GM12878 (cell line): ENCODE results near the gene MLST8. TPM values are rescaled to one million over a fixed set of nuclear protein-coding genes. Genes with fewer than 3 reads are reported as not detected.
"Not testable (repeated sequence)": the region's sequence is repeated elsewhere in the genome, so short reads cannot be mapped to it uniquely, and the experiment has no call there.

Experiments
- ATAC-seq: fragments of 200-7000 bp; cut with Tn5 transposase; 3 replicates; pipeline ENCODE4 v1.9.1; 2020; ENCODE audit warnings: mild to moderate bottlenecking, moderate library complexity
- BruUV-seq: library from RNA; stranded (reverse); fragments of 400-500 nt; replicated peaks from 2 replicates; lab custom pipeline; 2021; lab: Mats Ljungman, UMichigan
- CTCF ChIA-PET: fragments of 300-600 bp; sonication (Branson Sonifier 250); formaldehyde crosslinking; extraction: SDS; loops from one replicate; lab custom pipeline; 2021; ENCODE audit warnings: inconsistent platforms; lab: Yijun Ruan, JAX
- POLR2A ChIA-PET: fragments of 350-600 bp; formaldehyde crosslinking; extraction: SDS; loops from one replicate; lab custom pipeline; 2021; ENCODE audit warnings: inconsistent platforms; lab: Charles Lee
- RAD21 ChIA-PET: fragments of 300-600 bp; sonication (Branson Sonifier 250); formaldehyde crosslinking; loops from one replicate; lab custom pipeline; 2023; ENCODE audit warnings: antibody characterized with exemption; ENCODE audit not compliant: unreplicated experiment; lab: Charles Lee
- SMC1A ChIA-PET: fragments of 300-600 bp; sonication (Branson Sonifier 250); formaldehyde crosslinking; loops from one replicate; lab custom pipeline; 2023; ENCODE audit not compliant: unreplicated experiment, uncharacterized antibody; lab: Charles Lee
- DNase-seq: peaks from one replicate; pipeline ENCODE4 v3.0.0-alpha.2; 2011; ENCODE audit warnings: low read depth, low spot score
- FAIRE-seq: peaks from 3 replicates; lab custom pipeline; 2011; peaks lifted over from hg19 to GRCh38; lab: Jason Lieb, UNC
- H2AFZ ChIP-seq: 2 replicates; pipeline ENCODE4 v1.6.0; 2011; ENCODE audit warnings: low read depth, low read length, control low read depth; ENCODE audit not compliant: control insufficient read depth
- H3K27ac ChIP-seq: 2 replicates; pipeline ENCODE4 v1.5.1; 2011; ENCODE audit warnings: control low read depth; ENCODE audit not compliant: control insufficient read depth, insufficient read depth
- H3K27me3 ChIP-seq, 2 experiments: replicated peaks in 1 of 2; 2 replicates each; pipeline versions ENCODE4 v1.6.0 to v1.6.1; 2011; ENCODE audit warnings: low read length in 1 of 2; ENCODE audit not compliant: control insufficient read depth in 2 of 2, insufficient read depth in 2 of 2
- H3K36me3 ChIP-seq, 2 experiments: 2 replicates each; pipeline ENCODE4 v1.5.1; 2011; ENCODE audit warnings: low read length in 1 of 2; ENCODE audit not compliant: control insufficient read depth in 2 of 2, insufficient read depth in 2 of 2
- H3K4me1 ChIP-seq: 2 replicates; pipeline ENCODE4 v1.6.1; 2011; ENCODE audit warnings: mild to moderate bottlenecking, low read length, moderate library complexity, mixed read lengths; ENCODE audit not compliant: control insufficient read depth, insufficient read depth
- H3K4me2 ChIP-seq: 2 replicates; pipeline ENCODE4 v1.6.0; 2011; ENCODE audit warnings: control low read depth; ENCODE audit not compliant: control insufficient read depth, insufficient read depth
- H3K4me3 ChIP-seq: fragments of 200-600 bp; sonication (generic); 2 replicates; pipeline ENCODE4 v1.5.1; 2016
- H3K79me2 ChIP-seq: 2 replicates; pipeline ENCODE4 v1.6.0; 2011; ENCODE audit warnings: low read length; ENCODE audit not compliant: control insufficient read depth, insufficient read depth
- H3K9ac ChIP-seq: 2 replicates; pipeline ENCODE4 v1.8.0; 2011; ENCODE audit warnings: low read length, control low read depth, mixed read lengths; ENCODE audit not compliant: control insufficient read depth, insufficient read depth
- H3K9me3 ChIP-seq: replicated peaks from 3 replicates; pipeline ENCODE4 v1.5.1; 2011; ENCODE audit warnings: mild to moderate bottlenecking, low read length; ENCODE audit not compliant: control insufficient read depth, insufficient read depth
- H4K20me1 ChIP-seq: 2 replicates; pipeline ENCODE4 v1.6.0; 2011; ENCODE audit not compliant: control insufficient read depth, insufficient read depth
- CHD2 ChIP-seq: IDR thresholded peaks from 2 replicates; pipeline ENCODE4 v1.6.1; 2011; ENCODE audit warnings: low read depth, low read length, improper control_type of control experiment, borderline replicate concordance
- DPF2 ChIP-seq: fragments of 450-650 bp; IDR thresholded peaks from 2 replicates; pipeline ENCODE4 v1.6.1; 2017; ENCODE audit warnings: mild to moderate bottlenecking
- HCFC1 ChIP-seq: fragments of 150-350 bp; IDR thresholded peaks from 2 replicates; pipeline ENCODE4 v1.6.1; 2014; ENCODE audit warnings: low read length
- MXI1 ChIP-seq: fragments of 150-350 bp; IDR thresholded peaks from 2 replicates; pipeline ENCODE4 v1.6.1; 2011; ENCODE audit warnings: low read depth, mild to moderate bottlenecking, inconsistent platforms, low read length, improper control_type of control experiment
- MYC ChIP-seq: IDR thresholded peaks from 2 replicates; pipeline ENCODE4 v1.6.1; 2011; ENCODE audit warnings: mild to moderate bottlenecking, low read length, moderate library complexity, inconsistent platforms; ENCODE audit not compliant: insufficient read depth, insufficient replicate concordance, insufficient read length, severe bottlenecking
- NFXL1 ChIP-seq: fragments of 450-650 bp; IDR thresholded peaks from 2 replicates; pipeline ENCODE4 v1.6.1; 2017; ENCODE audit warnings: antibody characterized with exemption, mild to moderate bottlenecking, borderline replicate concordance
- PML ChIP-seq: IDR thresholded peaks from 2 replicates; pipeline ENCODE4 v1.6.1; 2012; ENCODE audit warnings: low read length, inconsistent platforms
- SRF ChIP-seq, 2 experiments: IDR thresholded peaks; 2 replicates each; pipeline ENCODE4 v1.6.1; 2011; ENCODE audit warnings: low read depth in 2 of 2, low read length in 2 of 2, mild to moderate bottlenecking in 1 of 2, moderate library complexity in 1 of 2
- STAT1 ChIP-seq: fragments of 450-650 bp; conservative IDR thresholded peaks from 2 replicates; pipeline ENCODE4 v1.6.1; 2014; ENCODE audit warnings: antibody characterized with exemption, mild to moderate bottlenecking
- TBL1XR1 ChIP-seq: IDR thresholded peaks from 2 replicates; pipeline ENCODE4 v1.6.1; 2012; ENCODE audit warnings: low read depth, low read length, improper control_type of control experiment
- ZBTB33 ChIP-seq: fragments of 450-650 bp; IDR thresholded peaks from 2 replicates; pipeline ENCODE4 v1.6.1; 2017; ENCODE audit warnings: mild to moderate bottlenecking
- ZNF24 ChIP-seq: fragments of 450-650 bp; IDR thresholded peaks from 2 replicates; pipeline ENCODE4 v1.6.1; 2017; ENCODE audit warnings: antibody characterized with exemption, mild to moderate bottlenecking
- ZSCAN29 ChIP-seq: fragments of 450-650 bp; IDR thresholded peaks from 2 replicates; pipeline ENCODE4 v1.6.1; 2017; ENCODE audit warnings: mild to moderate bottlenecking, moderate library complexity
- ZZZ3 ChIP-seq: IDR thresholded peaks from 2 replicates; pipeline ENCODE4 v1.6.1; 2011; ENCODE audit warnings: low read depth; ENCODE audit not compliant: control insufficient read depth, insufficient read length
- WGBS: methylation state at CpG from one replicate; pipeline ENCODE4 v1.1.6; 2016; ENCODE audit warnings: low lambda C conversion rate; ENCODE audit not compliant: insufficient replicate concordance, insufficient coverage; ENCODE audit errors: missing lambda C conversion rate; 5-methylcytosine and 5-hydroxymethylcytosine counted together
- in situ Hi-C: fragments of 300-500 bp; cut with MboI; formaldehyde crosslinking; loops from 9 replicates; pipeline ENCODE4 v1.14.3; 2018; ENCODE audit warnings: mixed read lengths
- intact Hi-C: fragments of 100-400 bp; cut with micrococcal nuclease; formaldehyde crosslinking; loops from one replicate; pipeline ENCODE4 v1.14.2; 2022; ENCODE audit not compliant: unreplicated experiment
- polyA plus RNA-seq, 11 experiments: library from polyadenylated mRNA; depleted of rRNA in 4 of 11; unstranded in 6 of 11; stranded (reverse) in 5 of 11; fragments of >200 nt; fragmentation: Nextera tagmentation in 4 of 11; fragmentation: Illumina TruSeq in 1 of 11; extraction: Ambion mirVana in 4 of 11; extraction: Trizol in 1 of 11; gene quantifications; 1 replicate in 1 of 11; 2 replicates in 10 of 11; pipeline versions ENCODE4 v1.2.1 to v1.2.3, GENCODE V29; 2011 to 2016; ENCODE audit warnings: inconsistent platforms in 2 of 11, missing spikeins in 2 of 11, low read depth in 1 of 11
- total RNA-seq, 4 experiments: library from RNA; depleted of rRNA in 3 of 4; stranded (reverse); fragments of >200 nt in 3 of 4; fragmentation: Illumina TruSeq in 1 of 4; extraction: Trizol in 1 of 4; gene quantifications; 2 replicates each; pipeline versions ENCODE4 v1.2.1 to v1.2.3, GENCODE V29; 2013 to 2021

The MLST8 gene
- total and polyA plus RNA-seq, 10 of the 15 experiments (the other 5 are each of a cell fraction or from before 2014, with no cell fraction given) = 1.0 to 114 (median 64.2) TPM

GRCh38 chr16:2240331-2240730, 35.1 kb downstream of the MLST8 start:
- H2AFZ ChIP-seq, H4K20me1 ChIP-seq, H3K79me2 ChIP-seq, H3K27me3 ChIP-seq, H3K9ac ChIP-seq, BruUV-seq, in situ Hi-C loops, DNase-seq, CTCF ChIA-PET, H3K4me2 ChIP-seq, ATAC-seq, POLR2A ChIA-PET, RAD21 ChIA-PET, H3K27ac ChIP-seq, intact Hi-C loops, H3K4me1 ChIP-seq, SMC1A ChIA-PET, FAIRE-seq, H3K9me3 ChIP-seq, H3K4me3 ChIP-seq: not testable (repeated sequence)
- WGBS = 76% methylated on average over 9 of the region's 9 CpGs
- peaks cover 0 to 21% of the 10 kb centered on the region in 2 experiments; a peak in 3 of 4 replicates for H3K36me3 ChIP-seq

- no TSS peak for BruUV-seq
- intact Hi-C loops (no loop called here), in situ Hi-C loops (no loop called here)
- 95% methylated on average over 11 of the region's 11 CpGs for WGBS
- H3K27ac ChIP-seq = no peak overlapping the region
- no peak for FAIRE-seq
- no peak overlapping the region for H2AFZ ChIP-seq
- H4K20me1 ChIP-seq = no peaks in the 10 kb centered on the region
- ChIA-PET RAD21 (no interaction called here), CTCF (no interaction called here), POLR2A (no interaction called here), SMC1A (no interaction called here)
- H3K4me2 ChIP-seq = no peak overlapping the region
- no peaks in the 10 kb centered on the region for H3K4me1 ChIP-seq
- DNase-seq = no peak
- no peak overlapping the region for H3K4me3 ChIP-seq
- no peaks in the 10 kb centered on the region for H3K27me3 ChIP-seq
- no peak overlapping the region for H3K9ac ChIP-seq
- H3K79me2 ChIP-seq = no peaks in the 10 kb centered on the region
- H3K36me3 ChIP-seq = peaks cover 0 to 24% of the 10 kb centered on the region in 2 experiments; a peak in 2 of 4 replicates
- ATAC-seq = no peak
- H3K9me3 ChIP-seq = no peaks in the 10 kb centered on the region
- no peak for TF ChIP-seq MYC
- TF ChIP-seq ZNF24 = no peak
- TF ChIP-seq ZZZ3 = no peak
- TF ChIP-seq ZBTB33 = no peak
- no peak for TF ChIP-seq CHD2
- no peak for TF ChIP-seq STAT1
- TF ChIP-seq MXI1 = no peak
- TF ChIP-seq PML = no peak
- no peak for TF ChIP-seq ZSCAN29
- TF ChIP-seq SRF (IDR thresholded peaks at IDR 0.05; ENCODE audit: low read depth in 2 of 2, low read length in 2 of 2) = no peak
- TF ChIP-seq TBL1XR1 = no peak
- no peak for TF ChIP-seq DPF2
- no peak for TF ChIP-seq HCFC1
- no peak for TF ChIP-seq NFXL1
Observed at GRCh38 chr16:2242598-2242997, 37.3 kb downstream of the MLST8 start.
